K562 (cell line): ENCODE results near the gene ZC3H6. TPM values are rescaled to one million over a fixed set of nuclear protein-coding genes. Genes with fewer than 3 reads are reported as not detected.

Experiments used
- BCLAF1 ChIP-seq, 2 experiments: fragments of 450-650 bp in 1 of 2; IDR thresholded peaks; 2 replicates each; pipeline ENCODE4 v1.6.1; 2011 to 2017; ENCODE audit warnings: low read depth in 2 of 2, antibody characterized with exemption in 1 of 2, borderline replicate concordance in 1 of 2, low read length in 1 of 2, mild to moderate bottlenecking in 1 of 2, mixed read lengths in 1 of 2; ENCODE audit not compliant: control insufficient read depth in 1 of 2
- HDAC3 ChIP-seq: fragments of 450-650 bp; IDR thresholded peaks from 2 replicates; pipeline ENCODE4 v1.6.1; 2018; ENCODE audit warnings: borderline replicate concordance, mild to moderate bottlenecking, moderate library complexity; ENCODE audit not compliant: partially characterized antibody
- ZBTB40 ChIP-seq, 2 experiments: fragments of 450-650 bp in 1 of 2; sonication (generic) in 1 of 2; formaldehyde crosslinking in 1 of 2; IDR thresholded peaks; 2 replicates each; pipeline versions ENCODE4 v1.7.1 to v1.9.0; 2016 to 2022; ENCODE audit warnings: inconsistent platforms in 1 of 2, mild to moderate bottlenecking in 1 of 2, missing genetic modification reagents in 1 of 2
- polyA plus RNA-seq, 8 experiments: library from polyadenylated mRNA; depleted of rRNA in 4 of 8; stranded (reverse) in 5 of 8; unstranded in 3 of 8; fragments of >200 nt; fragmentation: Nextera tagmentation in 2 of 8; fragmentation: Illumina TruSeq in 1 of 8; extraction: Ambion mirVana in 2 of 8; extraction: Trizol in 1 of 8; gene quantifications; 2 replicates each; pipeline versions ENCODE4 v1.2.1 to v1.2.3, GENCODE V29; 2011 to 2014; ENCODE audit warnings: inconsistent platforms in 1 of 8, missing spikeins in 1 of 8
- total RNA-seq, 7 experiments: library from RNA; depleted of rRNA in 6 of 7; stranded (reverse); fragments of >200 nt in 6 of 7; fragmentation: Illumina TruSeq in 2 of 7; extraction: Trizol in 2 of 7; gene quantifications; 2 replicates each; pipeline versions ENCODE4 v1.2.1 to v1.2.3, GENCODE V29; 2011 to 2021; ENCODE audit warnings: low replicate concordance in 1 of 7
- TF ChIP-seq, protein P1 (sequence below), 2 experiments: fragments of 450-650 bp in 1 of 2; sonication (generic) in 1 of 2; formaldehyde crosslinking in 1 of 2; IDR thresholded peaks in 1 of 2; conservative IDR thresholded peaks in 1 of 2; 2 replicates each; pipeline versions ENCODE4 v1.6.1 to v1.8.1; 2016 to 2023; ENCODE audit warnings: mild to moderate bottlenecking in 2 of 2, moderate library complexity in 2 of 2, inconsistent platforms in 1 of 2, missing genetic modification reagents in 1 of 2

Gene ZC3H6
- total and polyA plus RNA-seq, 9 of the 15 experiments (the other 6 are each of a cell fraction or from before 2014, with no cell fraction given) = 0.45 to 1.9 (median 1.5) TPM

DNA sequence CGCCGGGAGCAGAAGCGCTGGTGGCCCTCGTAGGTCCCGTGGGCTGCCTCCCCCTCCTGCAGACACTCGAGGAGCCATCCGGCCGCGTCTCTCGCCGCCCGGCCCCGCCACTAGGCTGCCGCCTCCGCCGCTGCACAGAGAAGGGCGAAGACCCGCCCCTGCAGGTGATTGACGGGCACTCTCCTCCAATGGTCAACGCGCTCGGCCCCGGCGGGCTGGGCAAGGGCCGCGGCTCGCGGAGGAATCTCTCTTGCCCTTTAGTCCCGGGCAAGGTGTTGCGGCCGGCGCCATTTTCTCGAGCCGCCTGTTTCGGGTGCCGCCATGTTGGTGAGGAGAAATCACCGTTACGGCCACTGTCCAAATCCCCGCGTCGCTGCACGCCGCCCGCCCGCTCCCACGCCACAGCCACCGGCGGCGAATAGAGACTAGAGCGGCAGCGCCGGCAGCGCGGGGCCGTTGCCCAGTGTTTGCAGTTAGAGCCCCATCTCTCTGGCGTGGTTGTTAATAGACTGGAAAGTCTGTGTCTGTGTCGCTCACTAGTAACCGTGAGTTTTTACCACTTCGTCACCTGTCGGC lies at the start of gene ZC3H6 (continued):
- TF ChIP-seq BCLAF1 (IDR thresholded peaks at IDR 0.05; ENCODE audit: borderline replicate concordance in 1 of 2, control insufficient read depth in 1 of 2, low read depth in 2 of 2, low read length in 1 of 2) (peak in 1 of 2 experiments; percentile 60; a peak in 1 of 4 replicates), HDAC3 (peak; percentile 49), ZBTB40 (IDR thresholded peaks at IDR 0.05) (peak; percentile 68), ZBTB40 (CRISPR knock-in tag; IDR thresholded peaks at IDR 0.05) (no peak; the same call in 1 of the 2 replicates)
- TF ChIP-seq, protein P1, sequence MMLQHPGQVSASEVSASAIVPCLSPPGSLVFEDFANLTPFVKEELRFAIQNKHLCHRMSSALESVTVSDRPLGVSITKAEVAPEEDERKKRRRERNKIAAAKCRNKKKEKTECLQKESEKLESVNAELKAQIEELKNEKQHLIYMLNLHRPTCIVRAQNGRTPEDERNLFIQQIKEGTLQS (IDR thresholded peaks at IDR 0.05) = 0 out of 2 replicates have a peak, but pooled peaks have one; percentile 17
- TF ChIP-seq, protein P1 (CRISPR knock-in tag; conservative IDR thresholded peaks at IDR 0.05) = no peak
